ENCODE measurements around the gene TRPM1.

TRPM1 gene

GRCh38 chr15:31020542-31020941 is 81.0 kb downstream of the TRPM1 start:
- no peak for DNase-seq (ENCODE audit: low read depth in 2 of 3, low spot score in 1 of 3)

GRCh38 chr15:31019986-31020385 is 81.5 kb downstream of the TRPM1 start:
- no peak for DNase-seq (ENCODE audit: low read depth in 2 of 3, low spot score in 1 of 3)

GRCh38 chr15:31017311-31017710 is 84.2 kb downstream of the TRPM1 start:
- DNase-seq (ENCODE audit: low read depth in 2 of 3, low spot score in 1 of 3) = no peak

- no peak for DNase-seq (ENCODE audit: low read depth in 2 of 3, low spot score in 1 of 3)
Measured at GRCh38 chr15:31016446-31016915, 85.0 kb downstream of the TRPM1 start.

GRCh38 chr15:31014608-31014925 is 87.0 kb downstream of the TRPM1 start:
- no peak for DNase-seq (ENCODE audit: low read depth in 2 of 3, low spot score in 1 of 3)

GRCh38 chr15:31013863-31014607 is 87.5 kb downstream of the TRPM1 start:
- DNase-seq (ENCODE audit: low read depth in 2 of 3, low spot score in 1 of 3) = no peak

- no peak for DNase-seq (ENCODE audit: low read depth in 2 of 3, low spot score in 1 of 3)
Measured at GRCh38 chr15:31012455-31012854, 89.1 kb downstream of the TRPM1 start.

GRCh38 chr15:31010036-31010435 is 91.5 kb downstream of the TRPM1 start:
- no peak for DNase-seq (ENCODE audit: low read depth in 2 of 3, low spot score in 1 of 3)

- no peak for DNase-seq (ENCODE audit: low read depth in 2 of 3, low spot score in 1 of 3)
Measured at GRCh38 chr15:31005660-31006059, 95.9 kb downstream of the TRPM1 start.

- DNase-seq (ENCODE audit: low read depth in 2 of 3, low spot score in 1 of 3) = no peak
Measured at GRCh38 chr15:31004220-31004733, 97.2 kb downstream of the TRPM1 start.

- DNase-seq (ENCODE audit: low read depth in 2 of 3, low spot score in 1 of 3) = no peak
Measured at GRCh38 chr15:31001702-31002101, 99.8 kb downstream of the TRPM1 start.

GRCh38 chr15:30999729-31000128 is 101.8 kb downstream of the TRPM1 start:
- DNase-seq (ENCODE audit: low read depth in 2 of 3, low spot score in 1 of 3) = no peak

- DNase-seq (ENCODE audit: low read depth in 2 of 3, low spot score in 1 of 3) = no peak
Measured at GRCh38 chr15:30997270-30997669, 104.3 kb downstream of the TRPM1 start.

- DNase-seq (ENCODE audit: low read depth in 2 of 3, low spot score in 1 of 3) = no peak
Measured at GRCh38 chr15:30992249-30992864, 109.2 kb downstream of the TRPM1 start.

- DNase-seq (ENCODE audit: low read depth in 2 of 3, low spot score in 1 of 3) = peak; percentile 27 to 66 (median 44)
Measured at GRCh38 chr15:30991255-30992235, 110.0 kb downstream of the TRPM1 start, which contains the start of gene MTMR10. TSS of gene MTMR10 (minus strand) at chr15:30991628. CDS start at chr15:30991506, 122 bp downstream.

- DNase-seq (ENCODE audit: low read depth in 2 of 3, low spot score in 1 of 3) = no peak
Measured at GRCh38 chr15:30990446-30991254, 110.9 kb downstream of the TRPM1 start.

- DNase-seq (ENCODE audit: low read depth in 2 of 3, low spot score in 1 of 3) = no peak
Measured at GRCh38 chr15:30990036-30990435, 111.5 kb downstream of the TRPM1 start.

GRCh38 chr15:30985081-30985531 is 116.4 kb downstream of the TRPM1 start:
- no peak for DNase-seq (ENCODE audit: low read depth in 2 of 3, low spot score in 1 of 3)

- DNase-seq (ENCODE audit: low read depth in 2 of 3, low spot score in 1 of 3) = no peak
Measured at GRCh38 chr15:30984542-30984941, 117.0 kb downstream of the TRPM1 start.

- no peak for DNase-seq (ENCODE audit: low read depth in 2 of 3, low spot score in 1 of 3)
Measured at GRCh38 chr15:30984118-30984517, 117.4 kb downstream of the TRPM1 start.

Measured in stimulated activated CD4-positive, alpha-beta T cell treated with anti-CD3 and anti-CD28 coated beads, Interleukin-12 subunit alpha, Interleukin-12 subunit beta, amount 100 ng/mL, for 48 hours (primary cell).